ENCODE measurements around the gene PDZRN4.

PDZRN4 gene

DNA sequence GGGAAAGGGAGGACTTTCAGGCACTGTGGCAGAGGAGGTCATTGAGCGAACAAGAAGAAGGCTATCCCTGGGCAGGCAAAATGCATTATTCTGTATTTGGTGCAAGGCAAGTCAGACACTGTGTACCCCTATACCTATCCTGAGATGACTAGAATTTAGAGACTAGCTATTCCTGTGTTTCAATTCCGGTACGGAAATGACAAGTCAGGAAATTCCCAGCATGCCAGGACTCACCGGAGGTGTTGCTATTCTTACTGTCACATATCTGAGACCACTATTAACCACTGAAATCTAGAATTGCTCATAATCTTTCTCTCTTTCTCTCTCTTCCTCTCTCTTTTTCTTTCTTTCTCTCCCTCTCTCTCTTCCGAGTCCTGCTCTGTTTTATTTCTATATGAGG, 297.1 kb downstream of the PDZRN4 start:
- no peak for TF ChIP-seq REST (IDR thresholded peaks at IDR 0.05; ENCODE audit: insufficient replicate concordance, low read depth)
- TF ChIP-seq SPI1 (IDR thresholded peaks at IDR 0.05; ENCODE audit: borderline replicate concordance, low read depth): no peak
- TF ChIP-seq, protein P1, sequence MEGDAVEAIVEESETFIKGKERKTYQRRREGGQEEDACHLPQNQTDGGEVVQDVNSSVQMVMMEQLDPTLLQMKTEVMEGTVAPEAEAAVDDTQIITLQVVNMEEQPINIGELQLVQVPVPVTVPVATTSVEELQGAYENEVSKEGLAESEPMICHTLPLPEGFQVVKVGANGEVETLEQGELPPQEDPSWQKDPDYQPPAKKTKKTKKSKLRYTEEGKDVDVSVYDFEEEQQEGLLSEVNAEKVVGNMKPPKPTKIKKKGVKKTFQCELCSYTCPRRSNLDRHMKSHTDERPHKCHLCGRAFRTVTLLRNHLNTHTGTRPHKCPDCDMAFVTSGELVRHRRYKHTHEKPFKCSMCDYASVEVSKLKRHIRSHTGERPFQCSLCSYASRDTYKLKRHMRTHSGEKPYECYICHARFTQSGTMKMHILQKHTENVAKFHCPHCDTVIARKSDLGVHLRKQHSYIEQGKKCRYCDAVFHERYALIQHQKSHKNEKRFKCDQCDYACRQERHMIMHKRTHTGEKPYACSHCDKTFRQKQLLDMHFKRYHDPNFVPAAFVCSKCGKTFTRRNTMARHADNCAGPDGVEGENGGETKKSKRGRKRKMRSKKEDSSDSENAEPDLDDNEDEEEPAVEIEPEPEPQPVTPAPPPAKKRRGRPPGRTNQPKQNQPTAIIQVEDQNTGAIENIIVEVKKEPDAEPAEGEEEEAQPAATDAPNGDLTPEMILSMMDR (IDR thresholded peaks at IDR 0.05; ENCODE audit: insufficient read depth, low read length): no peak
- TF ChIP-seq GABPA (IDR thresholded peaks at IDR 0.05; ENCODE audit: low read depth): no peak
- TF ChIP-seq POLR2AphosphoS5 (IDR thresholded peaks at IDR 0.05; ENCODE audit: low read depth): no peak
- Histone ChIP-seq H3K27ac (replicated peaks) (no peak overlapping the region), H3K27me3 (ENCODE audit: insufficient read depth, poor library complexity, severe bottlenecking) (no peaks in the 10 kb centered on the region), H3K4me3 (replicated peaks; ENCODE audit: insufficient read depth, low read length) (no peak overlapping the region)
- no peak for DNase-seq (ENCODE audit: low read depth in 1 of 2, low spot score in 1 of 2)

DNA sequence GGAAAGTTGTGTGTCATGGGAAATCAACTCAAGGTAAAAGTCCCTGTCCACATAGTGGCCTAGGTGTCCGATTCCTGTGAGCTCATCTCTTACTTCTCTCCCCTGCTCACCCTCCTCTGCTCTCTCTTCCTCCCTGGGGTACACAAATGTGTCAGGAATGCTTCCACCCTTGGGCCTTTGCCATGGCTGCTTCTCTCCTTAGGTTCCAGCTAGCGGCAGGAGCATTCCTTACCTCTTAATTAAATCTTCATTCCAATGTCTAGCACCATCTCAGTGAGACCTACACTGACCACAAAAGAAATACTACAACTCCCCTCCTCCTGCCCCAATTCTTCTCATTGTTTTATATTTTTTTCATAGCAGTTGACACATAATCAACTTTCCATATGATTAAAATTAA, 298.6 kb downstream of the PDZRN4 start:
- DNase-seq (ENCODE audit: low read depth in 1 of 2, low spot score in 1 of 2): no peak
- no peak for TF ChIP-seq SPI1 (IDR thresholded peaks at IDR 0.05; ENCODE audit: borderline replicate concordance, low read depth)
- no peak for TF ChIP-seq GABPA (IDR thresholded peaks at IDR 0.05; ENCODE audit: low read depth)
- TF ChIP-seq, protein P1 (IDR thresholded peaks at IDR 0.05; ENCODE audit: insufficient read depth, low read length): no peak
- TF ChIP-seq REST (IDR thresholded peaks at IDR 0.05; ENCODE audit: insufficient replicate concordance, low read depth): no peak
- TF ChIP-seq POLR2AphosphoS5 (IDR thresholded peaks at IDR 0.05; ENCODE audit: low read depth): no peak
- no peak overlapping the region for H3K27ac ChIP-seq (replicated peaks)

GRCh38 chr12:41496009-41496408, 307.9 kb downstream of the PDZRN4 start:
- no peaks in the 10 kb centered on the region for H3K27me3 ChIP-seq (ENCODE audit: insufficient read depth, poor library complexity, severe bottlenecking)
- H3K4me3 ChIP-seq (replicated peaks; ENCODE audit: insufficient read depth, low read length): no peak overlapping the region
- DNase-seq (ENCODE audit: low read depth in 1 of 2, low spot score in 1 of 2): no peak
- TF ChIP-seq GABPA (IDR thresholded peaks at IDR 0.05; ENCODE audit: low read depth): no peak
- TF ChIP-seq REST (IDR thresholded peaks at IDR 0.05; ENCODE audit: insufficient replicate concordance, low read depth): no peak
- no peak for TF ChIP-seq POLR2AphosphoS5 (IDR thresholded peaks at IDR 0.05; ENCODE audit: low read depth)
- no peak for TF ChIP-seq SPI1 (IDR thresholded peaks at IDR 0.05; ENCODE audit: borderline replicate concordance, low read depth)
- TF ChIP-seq, protein P1 (IDR thresholded peaks at IDR 0.05; ENCODE audit: insufficient read depth, low read length): no peak
- H3K27ac ChIP-seq (replicated peaks): no peak overlapping the region

More for the DNA sequence above, 298.6 kb downstream of the PDZRN4 start:
- Histone ChIP-seq H3K27me3 (ENCODE audit: insufficient read depth, poor library complexity, severe bottlenecking) (no peaks in the 10 kb centered on the region), H3K4me3 (replicated peaks; ENCODE audit: insufficient read depth, low read length) (no peak overlapping the region)
